ENCODE results near the gene SMG6.
"Not testable (repeated sequence)": the region's sequence is repeated elsewhere in the genome, so short reads cannot be mapped to it uniquely, and the experiment has no call there.

Gene SMG6

DNA sequence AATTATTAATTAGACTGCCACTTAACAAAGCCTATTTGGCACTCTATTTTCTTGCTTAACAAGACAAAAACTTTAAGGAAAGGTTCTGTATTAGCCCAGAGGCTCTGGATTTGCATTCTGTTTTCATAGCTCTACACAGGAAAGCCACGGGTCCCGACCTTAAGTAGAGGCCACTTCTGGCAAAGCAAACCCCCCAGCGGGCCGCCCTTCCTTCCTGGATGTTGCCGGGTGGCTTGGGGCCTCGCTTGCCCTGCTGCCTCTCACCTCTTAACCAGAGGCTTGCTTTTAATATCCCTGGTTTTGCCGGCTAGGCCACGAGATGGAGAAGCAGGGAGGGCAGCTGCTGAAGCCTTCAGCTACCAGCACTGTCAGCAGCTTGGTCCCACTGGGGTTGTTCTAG, 282.9 kb downstream of the SMG6 start:
- no peak for DNase-seq

DNA sequence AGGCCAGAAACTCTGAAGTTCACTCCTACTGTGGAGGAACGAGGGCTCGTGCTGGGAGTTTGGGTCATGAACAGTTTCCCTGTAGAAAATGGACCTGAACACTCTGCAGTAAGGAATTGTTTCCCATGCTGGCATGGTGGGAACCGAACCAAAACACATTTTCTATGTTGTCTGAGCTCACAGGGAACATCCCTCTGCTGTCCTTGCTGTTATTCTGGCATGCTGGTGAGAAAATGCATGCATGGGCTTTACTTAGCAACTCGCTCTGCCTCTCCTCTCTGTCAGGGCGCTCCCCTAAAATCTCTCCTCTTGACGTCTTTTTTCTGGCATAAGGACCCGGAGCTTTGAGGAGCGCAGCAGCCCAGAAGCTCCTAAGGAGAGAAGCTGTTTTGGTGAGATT, 283.9 kb downstream of the SMG6 start:
- DNase-seq: no peak

DNA sequence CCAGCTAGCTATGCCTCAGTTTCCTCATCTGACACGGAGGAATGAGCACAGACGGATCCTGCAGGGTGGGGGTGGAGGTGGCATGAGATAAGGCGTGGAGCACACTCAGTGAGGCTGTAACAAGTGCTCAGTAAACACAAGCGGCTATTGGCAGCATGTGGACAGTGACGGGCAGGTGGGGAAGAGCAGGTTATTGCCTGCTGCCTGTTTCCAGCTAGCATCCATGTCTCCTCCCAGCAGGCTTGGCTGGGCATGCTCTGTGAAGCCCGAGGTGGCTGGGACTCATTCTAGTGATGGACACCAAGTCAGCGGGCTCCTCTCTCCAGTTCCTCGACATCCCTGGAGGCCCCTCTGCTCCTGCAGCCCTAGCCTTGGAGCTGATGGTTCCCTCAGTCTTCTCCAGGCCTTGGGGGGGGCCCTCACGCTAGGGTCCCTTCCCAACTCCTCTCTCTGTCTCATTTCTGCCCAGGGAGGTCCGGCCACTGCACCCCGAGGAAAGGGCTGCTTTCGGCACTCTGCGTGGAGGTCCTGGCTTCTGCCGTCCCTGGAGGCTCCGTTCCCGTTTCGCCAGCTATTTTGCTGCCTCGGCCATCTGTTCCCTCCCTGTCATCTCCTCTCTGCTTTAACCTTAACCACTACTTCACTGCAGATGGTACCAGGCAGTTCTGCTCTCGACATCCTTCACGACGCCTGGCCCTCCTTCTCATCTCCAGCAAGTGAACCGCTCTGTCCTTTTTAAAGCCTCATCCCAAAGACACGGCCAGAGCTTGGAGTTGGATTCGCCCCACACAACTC, 284.7 kb downstream of the SMG6 start:
- no peak for DNase-seq

DNA sequence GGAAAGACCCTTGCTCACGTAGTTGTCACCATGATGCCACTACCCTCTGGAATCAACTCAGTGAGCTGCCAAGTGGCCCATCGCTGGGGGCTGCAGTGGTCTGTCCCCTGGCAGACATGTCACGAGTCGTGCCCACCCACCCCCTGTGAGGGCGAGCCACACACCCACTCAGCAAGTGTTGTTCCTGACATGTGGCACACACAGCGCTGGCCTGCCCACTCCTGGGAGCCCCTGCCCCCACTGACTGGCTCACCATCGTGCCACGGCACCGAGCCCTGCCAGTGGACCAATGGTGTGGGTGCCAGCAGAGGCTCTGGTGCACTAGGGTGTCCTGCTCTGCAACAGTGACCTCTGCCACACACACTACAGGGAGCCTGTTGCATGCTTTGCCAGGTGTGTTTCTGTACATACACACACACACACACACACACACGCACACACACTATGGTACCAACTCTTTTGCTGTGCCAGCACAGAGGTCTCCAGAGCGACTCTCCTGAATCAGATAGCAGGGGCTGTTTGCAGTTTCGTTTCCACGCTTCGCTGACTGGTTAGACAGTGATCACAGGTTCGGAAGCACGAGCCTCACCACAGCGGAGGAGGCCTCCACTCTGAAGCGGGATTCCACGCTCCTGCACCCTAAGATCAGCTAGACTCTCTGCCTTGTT, 286.2 kb downstream of the SMG6 start:
- no peak for DNase-seq

DNA sequence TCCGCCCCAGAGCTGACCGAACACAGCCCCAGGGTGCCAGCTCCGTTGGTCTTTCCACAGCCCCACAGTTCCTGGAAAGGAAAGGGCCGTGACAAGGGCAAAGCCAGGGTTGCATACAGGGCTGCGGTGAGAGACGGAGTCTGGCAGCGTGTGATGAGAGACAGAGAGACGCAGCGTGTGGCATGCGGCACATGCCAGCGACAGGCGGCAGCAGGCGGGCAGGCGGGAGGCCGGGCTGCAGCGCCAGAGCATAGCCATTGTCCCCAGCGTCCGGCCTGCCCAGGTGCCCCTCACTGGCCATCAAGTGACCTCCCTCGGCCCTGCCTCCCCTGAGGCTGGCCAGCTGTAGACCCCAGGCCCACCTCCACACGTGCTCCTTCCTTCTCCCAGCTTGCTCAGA, 287.1 kb downstream of the SMG6 start:
- no peak for DNase-seq

DNA sequence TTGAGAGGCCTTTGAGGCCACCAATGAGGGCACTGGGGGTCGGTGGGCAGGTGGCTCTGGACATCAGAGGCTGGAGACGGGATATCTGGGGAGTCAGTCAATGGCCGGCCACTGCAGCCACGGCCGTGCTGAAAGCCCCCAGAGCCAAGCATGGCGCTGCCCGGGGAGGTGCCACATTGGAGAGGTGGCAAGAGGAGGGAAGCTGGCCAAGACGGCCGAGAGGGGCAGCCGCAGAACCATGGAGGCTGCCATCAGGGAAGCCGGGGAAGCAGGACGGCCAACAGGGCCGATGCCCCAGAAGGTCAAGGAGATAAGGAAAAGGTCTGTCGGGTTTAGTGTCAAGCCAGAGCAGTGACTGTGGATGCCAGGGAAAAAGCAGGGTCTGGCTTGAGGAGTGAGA, 288.3 kb downstream of the SMG6 start:
- DNase-seq: no peak

DNA sequence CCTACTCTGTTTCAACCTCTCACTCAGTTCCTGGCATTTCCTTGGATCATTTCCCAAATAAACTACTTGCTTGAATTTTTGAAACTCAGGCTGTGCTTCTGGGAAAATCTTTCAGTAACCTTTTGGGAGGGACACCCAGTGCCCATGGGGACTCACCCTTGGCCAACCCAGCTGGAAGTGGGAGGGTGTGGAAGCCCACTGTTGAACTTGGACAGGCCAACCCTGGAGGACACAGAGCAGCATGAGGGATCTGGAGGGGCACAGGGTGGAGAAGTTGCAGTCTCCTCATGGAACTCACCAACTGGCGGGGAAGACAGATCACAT, 289.6 kb downstream of the SMG6 start:
- no peak for DNase-seq

DNA sequence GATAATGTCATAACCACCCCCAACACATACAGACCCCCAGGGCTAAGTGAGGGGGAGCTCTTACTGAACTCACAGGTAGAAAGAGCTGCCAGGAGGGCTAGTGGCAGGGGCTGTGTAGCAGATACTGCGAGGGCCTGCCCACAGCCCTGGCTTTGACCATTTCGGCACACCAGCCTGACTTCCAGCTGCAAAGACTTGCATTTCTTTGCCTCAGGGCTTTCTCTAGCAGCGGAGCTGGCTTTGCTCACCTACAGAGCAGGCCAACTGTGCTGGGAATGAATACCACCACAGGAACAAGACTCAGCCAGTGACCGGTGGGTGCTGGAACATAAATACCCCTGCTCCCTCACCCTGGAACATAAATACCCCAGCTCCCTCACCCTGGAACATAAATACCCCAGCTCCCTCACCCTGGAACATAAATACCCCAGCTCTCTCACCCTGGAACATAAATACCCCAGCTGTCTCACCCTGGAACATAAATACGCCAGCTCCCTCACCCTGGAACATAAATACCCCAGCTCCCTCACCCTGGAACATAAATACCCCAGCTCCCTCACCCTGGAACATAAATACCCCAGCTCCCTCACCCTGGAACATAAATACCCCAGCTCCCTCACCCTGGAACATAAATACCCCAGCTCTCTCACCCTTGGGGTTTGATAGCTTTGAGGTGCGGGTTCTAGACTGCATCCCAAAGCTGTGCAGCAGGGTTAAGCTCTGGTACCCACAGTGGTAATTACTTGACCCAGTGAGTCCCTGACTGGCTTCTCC, 290.2 kb downstream of the SMG6 start:
- not testable (repeated sequence) for DNase-seq

DNA sequence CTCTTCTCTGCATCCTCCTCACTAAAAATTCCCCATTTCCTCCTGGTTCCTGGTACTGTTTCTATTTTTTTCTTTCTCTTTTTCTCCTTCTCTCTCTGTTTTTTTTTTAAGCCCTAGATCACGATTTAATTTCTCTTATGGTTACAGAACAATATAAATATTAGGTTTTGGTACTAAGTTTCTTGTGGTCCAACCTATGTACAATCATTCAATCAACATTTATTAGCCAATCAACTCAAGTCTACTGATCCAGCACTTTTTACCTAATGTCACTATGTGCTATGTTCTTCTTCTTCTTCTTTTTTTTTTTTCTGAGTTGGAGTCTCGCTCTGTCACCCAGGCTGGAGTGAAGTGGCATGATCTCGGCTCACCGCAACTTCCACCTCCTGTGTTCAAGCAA, 291.1 kb downstream of the SMG6 start:
- no peak for DNase-seq

DNA sequence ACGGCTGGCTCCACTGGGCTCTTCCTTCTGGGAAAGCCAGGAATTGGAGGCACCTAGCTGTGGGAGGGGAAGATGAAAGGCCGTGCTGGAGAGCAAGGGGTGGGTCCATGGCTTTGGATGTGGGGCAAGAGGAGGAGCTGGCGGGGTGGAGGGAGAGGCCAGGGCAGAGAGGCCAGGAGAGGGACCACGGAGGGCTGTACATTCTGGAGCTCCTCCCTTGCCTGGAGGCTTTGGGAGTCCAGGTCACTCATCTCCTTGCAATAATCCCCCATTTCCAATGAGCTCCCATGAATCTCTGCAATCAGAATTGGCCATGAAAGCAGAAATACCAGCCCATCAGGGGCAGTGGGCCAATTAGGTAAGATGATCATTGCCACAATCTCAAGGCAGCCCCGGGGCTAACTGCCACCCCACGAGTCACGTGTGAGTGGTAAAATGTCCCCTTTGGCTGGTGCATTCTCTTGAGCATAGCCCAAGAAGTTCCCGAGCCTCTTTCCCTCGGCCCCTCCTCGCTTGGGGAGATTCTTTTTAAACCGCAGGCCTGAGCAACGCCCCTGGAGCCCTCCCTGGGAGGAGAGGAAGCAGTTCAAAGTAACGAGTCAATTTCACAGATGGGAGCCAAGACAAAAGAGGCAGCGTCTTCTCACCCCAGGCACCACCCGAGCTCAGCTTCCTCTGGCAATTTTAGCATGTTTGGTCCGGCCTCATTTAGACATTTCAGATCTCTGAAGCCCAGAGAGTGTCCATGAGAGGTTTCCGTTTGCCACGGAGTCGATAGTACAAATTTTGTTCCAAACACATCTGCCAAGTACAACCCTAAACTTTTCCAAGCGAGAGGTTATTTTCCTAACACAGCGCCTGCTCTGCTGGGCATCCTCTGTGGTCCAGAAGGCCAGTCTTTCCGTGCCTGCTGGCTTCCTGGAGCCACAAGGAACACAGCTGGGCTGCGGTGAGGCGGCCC, 291.9 kb downstream of the SMG6 start:
- DNase-seq: peak; percentile 95

Measured in T1000 (cell line).